AG04450 (cell line): ENCODE measurements around the gene OR51A7. TPM values are rescaled to one million over a fixed set of nuclear protein-coding genes. Genes with fewer than 3 reads are reported as not detected.

ENCODE experiments used
- CTCF ChIA-PET: fragments of 300-600, 350-600 bp; formaldehyde crosslinking; extraction: SDS; loops from one replicate; lab custom pipeline; 2022; ENCODE audit warnings: antibody characterized with exemption, inconsistent platforms; lab: Charles Lee
- POLR2A ChIA-PET: fragments of 350-600 bp; formaldehyde crosslinking; extraction: SDS; loops from one replicate; lab custom pipeline; 2021; ENCODE audit warnings: antibody characterized with exemption, inconsistent platforms; lab: Yijun Ruan, JAX
- DNase-seq: peaks from one replicate; pipeline ENCODE4 v3.0.0-alpha.2; 2011; ENCODE audit warnings: low read depth, low spot score
- H3K27ac ChIP-seq: one replicate; pipeline ENCODE4 v1.5.1; 2012; ENCODE audit warnings: low read depth, low read length, control low read depth
- H3K27me3 ChIP-seq: one replicate; pipeline ENCODE4 v1.6.0; 2012; ENCODE audit warnings: low read length; ENCODE audit not compliant: control insufficient read depth, insufficient read depth
- H3K4me3 ChIP-seq: 2 replicates; pipeline ENCODE4 v1.5.1; 2011; ENCODE audit warnings: mild to moderate bottlenecking, low read depth, low read length, control low read depth
- H3K9me3 ChIP-seq: 2 replicates; pipeline ENCODE4 v1.5.1; 2012; ENCODE audit warnings: low read length; ENCODE audit not compliant: control insufficient read depth, insufficient read depth
- polyA plus RNA-seq: library from polyadenylated mRNA; depleted of rRNA; stranded (reverse); fragments of >200 nt; gene quantifications from 2 replicates; pipeline ENCODE4 v1.2.3, GENCODE V29; 2011
- TF ChIP-seq, protein P1 (sequence below): IDR thresholded peaks from 2 replicates; pipeline ENCODE4 v1.5.1; 2011; ENCODE audit warnings: low read depth, low read length, control low read depth, inconsistent platforms

OR51A7 gene
- polyA plus RNA-seq, 1 experiment, result not detected

DNA sequence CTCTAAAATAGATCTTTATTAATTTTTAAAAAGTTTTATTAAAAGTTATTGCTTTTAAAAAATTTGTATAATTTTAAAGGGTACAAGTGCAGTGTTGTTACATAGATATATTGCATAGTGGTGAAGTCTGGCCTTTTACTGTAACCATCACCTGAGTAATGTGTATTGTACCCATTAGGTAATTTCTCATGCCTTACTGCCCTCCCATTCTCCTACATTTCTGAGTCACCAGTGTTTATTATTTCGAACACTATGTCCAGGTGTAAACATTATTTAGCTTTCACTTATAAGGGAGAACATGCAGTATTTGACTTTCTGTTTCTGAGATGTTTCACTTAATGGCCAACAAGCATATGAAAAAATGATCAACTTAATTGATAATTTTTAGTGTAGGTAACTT is 18.2 kb downstream of the OR51A7 start:
- ChIA-PET POLR2A (no interaction called here), CTCF (no interaction called here)
- no peak for DNase-seq
- TF ChIP-seq, protein P1, sequence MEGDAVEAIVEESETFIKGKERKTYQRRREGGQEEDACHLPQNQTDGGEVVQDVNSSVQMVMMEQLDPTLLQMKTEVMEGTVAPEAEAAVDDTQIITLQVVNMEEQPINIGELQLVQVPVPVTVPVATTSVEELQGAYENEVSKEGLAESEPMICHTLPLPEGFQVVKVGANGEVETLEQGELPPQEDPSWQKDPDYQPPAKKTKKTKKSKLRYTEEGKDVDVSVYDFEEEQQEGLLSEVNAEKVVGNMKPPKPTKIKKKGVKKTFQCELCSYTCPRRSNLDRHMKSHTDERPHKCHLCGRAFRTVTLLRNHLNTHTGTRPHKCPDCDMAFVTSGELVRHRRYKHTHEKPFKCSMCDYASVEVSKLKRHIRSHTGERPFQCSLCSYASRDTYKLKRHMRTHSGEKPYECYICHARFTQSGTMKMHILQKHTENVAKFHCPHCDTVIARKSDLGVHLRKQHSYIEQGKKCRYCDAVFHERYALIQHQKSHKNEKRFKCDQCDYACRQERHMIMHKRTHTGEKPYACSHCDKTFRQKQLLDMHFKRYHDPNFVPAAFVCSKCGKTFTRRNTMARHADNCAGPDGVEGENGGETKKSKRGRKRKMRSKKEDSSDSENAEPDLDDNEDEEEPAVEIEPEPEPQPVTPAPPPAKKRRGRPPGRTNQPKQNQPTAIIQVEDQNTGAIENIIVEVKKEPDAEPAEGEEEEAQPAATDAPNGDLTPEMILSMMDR, result no peak
- Histone ChIP-seq H3K27ac (no peak overlapping the region), H3K4me3 (no peak overlapping the region), H3K27me3 (no peaks in the 10 kb centered on the region), H3K9me3 (no peaks in the 10 kb centered on the region)

DNA sequence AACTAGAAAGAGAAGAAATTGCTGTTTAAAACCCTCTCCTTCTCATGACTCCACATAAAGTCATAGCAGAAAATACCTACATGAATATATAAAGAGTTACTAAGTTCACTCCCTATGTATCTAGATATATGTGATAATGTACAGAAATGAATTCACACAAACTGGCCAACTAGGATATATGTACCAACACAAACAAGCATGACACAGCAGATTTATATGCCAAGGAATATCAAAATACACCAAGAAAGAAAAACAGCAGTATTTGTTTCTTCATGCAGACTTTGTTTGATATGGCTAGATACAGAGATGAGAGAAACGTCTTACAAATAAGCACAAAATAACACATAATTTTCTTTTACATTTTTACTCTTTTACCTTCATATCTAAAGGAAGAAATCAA is 18.7 kb downstream of the OR51A7 start:
- H3K27ac ChIP-seq, result no peak overlapping the region
- POLR2A ChIA-PET, result no interaction called here
- H3K9me3 ChIP-seq, result no peaks in the 10 kb centered on the region
- TF ChIP-seq, protein P1, result no peak
- no peaks in the 10 kb centered on the region for H3K27me3 ChIP-seq
- no peak for DNase-seq
- CTCF ChIA-PET, result no interaction called here
- H3K4me3 ChIP-seq, result no peak overlapping the region

DNA sequence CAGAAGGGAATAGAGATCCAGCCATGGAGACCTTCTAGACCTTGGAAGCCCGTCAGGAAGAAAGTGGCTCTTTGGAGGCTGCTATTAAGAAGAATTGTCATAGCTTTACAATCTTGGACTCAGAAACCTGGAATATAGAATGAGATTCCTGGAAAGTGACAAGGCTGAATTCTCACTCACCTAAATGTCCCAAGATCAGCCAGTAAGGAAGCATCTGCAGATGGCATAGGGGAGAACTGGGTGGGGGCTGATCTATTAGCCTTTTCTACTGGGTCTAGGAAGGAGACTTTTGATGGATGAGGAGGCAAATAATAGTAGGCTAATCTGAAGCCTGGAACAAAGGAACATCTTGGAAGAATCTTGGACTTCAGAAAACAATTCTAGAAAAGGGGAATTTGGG is 20.7 kb downstream of the OR51A7 start, which contains the start of gene OR51G1:
Gene OR51G1 (minus strand): TSS at position 101 of the 400 bp plus-strand sequence. CDS start 0 bp downstream, at position 101.
- CTCF ChIA-PET, result no interaction called here
- no peak within 1 kb of the TSS for H3K4me3 ChIP-seq
- no peak for DNase-seq
- H3K27ac ChIP-seq, result no peak within 1 kb of the TSS
- no peaks in the 10 kb centered on the region for H3K9me3 ChIP-seq
- H3K27me3 ChIP-seq, result no peaks in the 10 kb centered on the region
- POLR2A ChIA-PET, result no interaction called here
- TF ChIP-seq, protein P1, result no peak

DNA sequence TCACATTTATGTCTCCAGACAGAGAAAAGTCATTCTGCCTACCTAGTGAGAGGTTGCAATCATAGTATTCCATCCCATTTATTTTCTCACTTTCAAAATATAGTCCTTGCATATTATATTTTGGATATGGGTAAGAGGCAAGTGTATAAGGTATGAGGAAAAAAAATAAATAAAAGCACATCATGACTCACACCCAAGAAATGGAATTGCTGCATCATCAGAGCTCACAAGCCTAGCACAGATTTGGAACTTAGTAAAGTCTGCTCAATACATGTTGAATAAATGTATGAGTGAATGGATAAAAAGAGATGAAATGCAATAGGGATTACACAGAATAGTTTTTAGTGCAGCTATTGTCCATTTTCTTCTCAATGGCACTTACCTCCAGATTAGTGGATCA is 23.0 kb downstream of the OR51A7 start:
- Histone ChIP-seq H3K4me3 (no peak overlapping the region), H3K27me3 (no peaks in the 10 kb centered on the region), H3K9me3 (no peaks in the 10 kb centered on the region), H3K27ac (no peak overlapping the region)
- peak; percentile 1 for DNase-seq
- ChIA-PET CTCF (interaction anchor here (1.4 kb wide), 1 partner anchor 299 kb away, joined by 4 read pairs; no protein-coding TSS in a partner anchor), POLR2A (no interaction called here)
- TF ChIP-seq, protein P1, result no peak

DNA sequence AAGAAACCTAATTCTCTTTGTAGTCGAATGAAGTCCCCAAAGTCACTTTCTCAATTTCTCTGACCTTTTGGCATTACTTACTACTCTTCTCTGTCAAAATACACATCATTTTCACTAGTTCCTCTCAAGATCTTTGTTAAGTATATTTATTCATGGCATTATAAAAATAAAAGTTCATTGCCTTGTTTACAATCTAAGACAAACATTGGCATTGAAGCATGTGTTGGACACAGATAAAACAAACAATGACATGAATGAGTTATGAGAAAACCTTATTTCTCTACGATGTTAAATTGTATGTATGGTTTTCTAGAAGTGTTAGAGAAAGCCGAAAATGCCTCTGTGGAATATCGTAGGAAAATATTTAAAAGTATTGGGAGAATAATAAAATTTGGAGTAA is 29.2 kb downstream of the OR51A7 start:
- H3K27ac ChIP-seq, result no peak overlapping the region
- DNase-seq, result no peak
- ChIA-PET POLR2A (interaction anchor here (0.6 kb wide), 1 partner anchor 103 kb away, joined by 15 read pairs; no protein-coding TSS in a partner anchor), CTCF (no interaction called here)
- H3K4me3 ChIP-seq, result no peak overlapping the region
- TF ChIP-seq, protein P1, result no peak
- no peaks in the 10 kb centered on the region for H3K27me3 ChIP-seq
- H3K9me3 ChIP-seq, result no peaks in the 10 kb centered on the region
